ENCODE measurements around the gene ANTKMT.

ANTKMT gene

DNA sequence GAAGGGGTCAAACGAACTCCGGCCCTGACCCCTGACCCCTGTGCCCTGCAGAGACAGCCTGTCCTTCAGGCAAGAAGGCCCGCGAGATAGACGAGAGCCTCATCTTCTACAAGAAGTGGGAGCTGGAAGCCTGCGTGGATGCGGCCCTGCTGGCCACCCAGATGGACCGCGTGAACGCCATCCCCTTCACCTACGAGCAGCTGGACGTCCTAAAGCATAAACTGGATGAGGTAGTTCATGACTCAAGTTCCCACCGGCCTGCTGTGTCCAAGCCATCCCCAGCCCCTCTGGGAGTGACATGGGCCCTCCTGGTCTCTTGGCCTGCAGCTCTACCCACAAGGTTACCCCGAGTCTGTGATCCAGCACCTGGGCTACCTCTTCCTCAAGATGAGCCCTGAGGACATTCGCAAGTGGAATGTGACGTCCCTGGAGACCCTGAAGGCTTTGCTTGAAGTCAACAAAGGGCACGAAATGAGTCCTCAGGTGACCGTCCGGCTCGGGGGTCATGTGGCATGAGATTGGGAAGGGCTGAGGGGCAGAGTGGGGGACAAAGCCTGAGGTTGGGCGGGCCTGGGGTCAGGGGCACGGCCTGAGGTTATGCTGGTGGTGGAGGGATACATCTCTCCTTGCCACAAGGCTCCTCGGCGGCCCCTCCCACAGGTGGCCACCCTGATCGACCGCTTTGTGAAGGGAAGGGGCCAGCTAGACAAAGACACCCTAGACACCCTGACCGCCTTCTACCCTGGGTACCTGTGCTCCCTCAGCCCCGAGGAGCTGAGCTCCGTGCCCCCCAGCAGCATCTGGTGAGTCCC lies 45.3 kb downstream of the ANTKMT start:
- no peak for DNase-seq

DNA sequence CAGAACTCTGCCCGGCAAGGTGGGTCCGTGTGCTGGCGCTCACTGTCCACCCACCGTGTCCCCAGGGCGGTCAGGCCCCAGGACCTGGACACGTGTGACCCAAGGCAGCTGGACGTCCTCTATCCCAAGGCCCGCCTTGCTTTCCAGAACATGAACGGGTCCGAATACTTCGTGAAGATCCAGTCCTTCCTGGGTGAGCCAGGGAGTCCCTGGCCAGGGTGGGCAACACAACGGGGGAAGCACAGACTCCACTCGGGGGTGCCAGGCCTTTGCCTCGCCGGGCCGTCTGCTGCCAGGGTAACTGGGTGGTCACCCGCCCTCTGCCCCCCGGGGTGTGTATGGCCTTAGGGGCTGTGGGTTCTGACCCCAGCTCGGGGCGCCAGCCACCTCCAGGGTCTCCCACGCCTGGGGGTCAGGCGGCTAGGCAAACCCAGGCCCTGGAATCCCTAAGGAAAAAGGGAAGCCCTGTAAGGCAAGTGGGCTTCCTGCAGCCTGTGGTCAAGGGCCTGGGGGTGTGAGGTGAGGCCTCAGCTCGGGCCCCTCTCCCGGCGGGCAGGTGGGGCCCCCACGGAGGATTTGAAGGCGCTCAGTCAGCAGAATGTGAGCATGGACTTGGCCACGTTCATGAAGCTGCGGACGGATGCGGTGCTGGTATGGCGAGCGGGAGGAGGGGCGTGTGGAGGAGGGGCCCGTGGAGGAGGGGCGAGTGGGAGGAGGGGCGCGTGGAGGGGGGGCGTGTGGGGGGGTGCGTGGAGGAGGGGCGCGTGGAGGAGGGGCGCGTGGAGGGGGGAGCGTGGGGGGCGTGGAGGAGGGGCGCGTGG lies 46.1 kb downstream of the ANTKMT start:
- no peak for DNase-seq

DNA sequence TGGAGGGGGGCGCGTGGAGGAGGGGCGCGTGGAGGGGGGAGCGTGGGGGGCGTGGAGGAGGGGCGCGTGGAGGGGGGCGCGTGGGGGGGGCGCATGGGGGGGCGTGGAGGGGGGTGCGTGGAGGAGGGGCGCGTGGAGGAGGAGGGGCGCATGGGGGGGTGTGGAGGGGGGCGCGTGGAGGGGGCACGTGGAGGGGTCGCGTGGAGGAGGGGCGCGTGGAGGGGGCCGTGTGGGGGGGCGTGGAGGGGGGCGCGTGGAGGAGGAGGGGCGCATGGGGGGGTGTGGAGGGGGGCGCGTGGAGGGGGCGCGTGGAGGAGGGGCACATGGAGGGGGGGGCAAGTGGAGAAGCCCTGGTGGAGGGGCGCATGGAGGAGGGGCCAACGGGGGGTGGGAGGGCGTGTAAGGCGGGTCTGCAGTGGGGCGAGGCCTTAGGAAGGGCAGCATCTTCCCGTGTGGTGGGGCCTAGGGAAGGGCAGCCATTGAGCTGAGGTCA lies 46.8 kb downstream of the ANTKMT start:
- DNase-seq = no peak

DNA sequence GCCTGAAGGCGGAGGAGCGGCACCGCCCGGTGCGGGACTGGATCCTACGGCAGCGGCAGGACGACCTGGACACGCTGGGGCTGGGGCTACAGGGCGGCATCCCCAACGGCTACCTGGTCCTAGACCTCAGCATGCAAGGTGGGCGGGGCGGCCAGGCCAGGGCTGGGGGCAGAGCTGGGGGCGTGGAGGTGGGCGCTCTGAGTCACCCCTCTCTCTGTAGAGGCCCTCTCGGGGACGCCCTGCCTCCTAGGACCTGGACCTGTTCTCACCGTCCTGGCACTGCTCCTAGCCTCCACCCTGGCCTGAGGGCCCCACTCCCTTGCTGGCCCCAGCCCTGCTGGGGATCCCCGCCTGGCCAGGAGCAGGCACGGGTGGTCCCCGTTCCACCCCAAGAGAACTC lies 47.5 kb downstream of the ANTKMT start:
- no peak for DNase-seq

DNA sequence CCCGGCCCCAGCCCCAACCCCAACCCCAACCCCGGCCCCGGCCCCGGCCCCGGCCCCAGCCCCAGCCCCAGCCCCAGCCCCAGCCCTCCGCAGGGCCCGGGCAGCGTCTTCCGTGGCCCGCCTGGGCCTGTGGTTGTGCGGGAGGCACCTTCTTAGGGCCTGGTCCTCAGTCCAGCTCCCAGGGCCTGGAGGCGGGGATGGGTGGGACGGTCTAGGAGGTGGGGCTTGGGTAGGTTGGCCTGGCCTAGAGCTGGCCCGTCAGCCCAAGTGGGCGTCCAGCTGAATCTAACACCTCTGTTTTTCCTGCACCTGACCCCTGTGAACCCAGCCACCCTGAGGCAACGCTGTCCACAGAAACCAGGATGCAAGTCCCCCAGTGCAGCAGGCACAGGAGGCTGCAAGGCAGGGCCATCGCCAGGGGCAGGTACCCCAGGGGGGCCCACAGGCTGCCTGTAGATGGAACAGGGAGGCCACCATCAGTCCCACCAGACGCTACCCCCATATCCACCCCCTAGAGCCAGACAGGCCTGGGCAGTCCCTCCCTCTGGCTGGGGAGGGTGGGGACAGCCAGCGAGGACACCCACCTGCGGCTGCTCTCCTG lies 48.3 kb downstream of the ANTKMT start:
- DNase-seq = no peak

DNA sequence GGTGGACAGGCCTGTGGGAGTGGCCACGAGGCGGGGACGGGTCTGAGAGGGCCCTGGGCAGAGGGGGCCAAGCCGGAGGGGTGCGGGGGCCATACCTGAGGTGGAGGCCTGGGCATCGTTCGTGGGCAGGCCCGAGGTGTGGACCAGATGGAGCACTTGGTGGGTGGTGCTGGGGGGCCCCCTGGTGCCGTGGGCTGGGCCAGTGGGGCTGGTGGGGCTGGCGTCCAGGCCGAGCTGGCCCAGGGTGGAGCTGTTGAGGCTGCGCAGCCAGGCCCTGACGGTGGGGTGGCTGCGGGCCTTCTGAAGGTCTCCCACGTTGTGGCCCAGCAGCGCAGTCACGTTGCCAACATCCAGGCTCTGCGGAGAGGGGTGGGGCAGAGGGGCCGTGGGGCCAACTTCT lies 49.0 kb downstream of the ANTKMT start:
- no peak for DNase-seq

DNA sequence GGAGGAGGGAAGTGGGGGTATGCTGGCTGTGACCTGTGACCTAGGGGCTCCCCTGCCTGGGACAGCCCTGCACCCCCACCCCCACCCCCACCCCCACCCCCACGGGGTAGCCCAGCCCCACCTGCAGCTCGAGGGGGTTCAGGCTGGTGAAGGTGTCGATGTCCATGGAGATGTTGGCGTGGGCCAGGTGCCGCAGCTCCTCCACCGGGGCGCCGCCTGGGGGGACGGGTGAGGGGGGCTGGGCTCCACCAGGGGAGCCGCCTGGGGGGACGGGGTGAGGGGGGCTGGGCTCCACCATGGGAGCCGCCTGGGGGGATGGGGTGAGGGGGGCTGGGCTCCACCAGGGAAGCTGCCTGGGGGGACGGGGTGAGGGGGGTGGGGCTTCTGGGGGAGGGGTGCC lies 49.5 kb downstream of the ANTKMT start:
- no peak for DNase-seq

Data from retina (tissue), 1 donor.